GM23338 (cell line): ENCODE results near the gene YBX3. TPM values are rescaled to one million over a fixed set of nuclear protein-coding genes. Genes with fewer than 3 reads are reported as not detected.

Source experiments
- ATAC-seq: fragments of 200-7000 bp; cut with Tn5 transposase; 3 replicates; pipeline ENCODE4 v1.9.1; 2020
- DNase-seq: peaks from one replicate; pipeline ENCODE4 v3.0.0-alpha.2; 2015; ENCODE audit warnings: low spot score
- H2AFZ ChIP-seq: fragments of 200-600 bp; sonication (generic); 2 replicates; pipeline ENCODE4 v1.8.0; 2016; ENCODE audit warnings: antibody characterized with exemption, mild to moderate bottlenecking, moderate library complexity
- H3F3A ChIP-seq: fragments of 200-600 bp; sonication (generic); replicated peaks from 2 replicates; pipeline ENCODE4 v1.8.0; 2017; ENCODE audit warnings: antibody characterized with exemption, mixed run types, low read depth
- H3K27ac ChIP-seq: fragments of 200-600 bp; sonication (generic); 2 replicates; pipeline ENCODE4 v1.6.1; 2016; ENCODE audit warnings: low read depth
- H3K27me3 ChIP-seq: fragments of 200-600 bp; sonication (generic); 2 replicates; pipeline ENCODE4 v1.8.0; 2016; ENCODE audit warnings: mild to moderate bottlenecking, mixed run types, moderate library complexity; ENCODE audit not compliant: insufficient read depth
- H3K36me3 ChIP-seq: fragments of 200-600 bp; sonication (generic); 2 replicates; pipeline ENCODE4 v1.8.0; 2016; ENCODE audit warnings: mild to moderate bottlenecking; ENCODE audit not compliant: insufficient read depth
- H3K4me1 ChIP-seq: fragments of 200-600 bp; sonication (generic); 2 replicates; pipeline ENCODE4 v1.8.0; 2016; ENCODE audit warnings: mild to moderate bottlenecking, moderate library complexity; ENCODE audit not compliant: insufficient read depth
- H3K4me2 ChIP-seq: fragments of 200-600 bp; sonication (generic); 2 replicates; pipeline ENCODE4 v1.7.1; 2017; ENCODE audit warnings: mixed run types
- H3K4me3 ChIP-seq: fragments of 200-600 bp; sonication (generic); 2 replicates; pipeline ENCODE4 v1.6.1; 2016; ENCODE audit warnings: mixed run types
- H3K79me2 ChIP-seq: fragments of 200-600 bp; sonication (generic); replicated peaks from 2 replicates; pipeline ENCODE4 v1.8.0; 2017; ENCODE audit warnings: mild to moderate bottlenecking; ENCODE audit not compliant: insufficient read depth
- H3K9me2 ChIP-seq: fragments of 200-600 bp; sonication (generic); 2 replicates; pipeline ENCODE4 v1.8.0; 2017; ENCODE audit not compliant: insufficient read depth
- H4K20me1 ChIP-seq: fragments of 200-600 bp; sonication (generic); replicated peaks from 2 replicates; pipeline ENCODE4 v1.8.0; 2017; ENCODE audit warnings: mild to moderate bottlenecking; ENCODE audit not compliant: insufficient read depth
- H3K27ac Mint-ChIP-seq: 2 replicates; pipeline ENCODE4 v1.8.0; 2020; ENCODE audit warnings: inconsistent platforms, mild to moderate bottlenecking, moderate library complexity, mixed read lengths
- H3K27me3 Mint-ChIP-seq: 3 replicates; pipeline ENCODE4 v1.8.0; 2022; ENCODE audit warnings: low read depth, mild to moderate bottlenecking, moderate library complexity, mixed read lengths, inconsistent platforms; ENCODE audit not compliant: insufficient read depth, poor library complexity
- H3K36me3 Mint-ChIP-seq: 3 replicates; pipeline ENCODE4 v1.8.0; 2021; ENCODE audit warnings: low read depth, mild to moderate bottlenecking, inconsistent platforms, moderate library complexity, mixed read lengths
- H3K4me1 Mint-ChIP-seq: 3 replicates; pipeline ENCODE4 v1.8.0; 2020; ENCODE audit warnings: mild to moderate bottlenecking, inconsistent platforms, mixed read lengths
- H3K4me3 Mint-ChIP-seq: 3 replicates; pipeline ENCODE4 v1.8.0; 2021; ENCODE audit warnings: moderate library complexity, mild to moderate bottlenecking, inconsistent platforms, mixed read lengths
- H3K9me3 Mint-ChIP-seq: 3 replicates; pipeline ENCODE4 v1.8.0; 2020; ENCODE audit warnings: moderate library complexity, mild to moderate bottlenecking, inconsistent platforms, mixed read lengths
- CREB1 ChIP-seq: fragments of 250-450 bp; sonication (Bioruptor Pico); IDR thresholded peaks from 2 replicates; pipeline ENCODE4 v1.5.0; 2020; ENCODE audit warnings: low read depth, mild to moderate bottlenecking, moderate library complexity
- EZH2phosphoT487 ChIP-seq: fragments of 200-600 bp; sonication (generic); IDR thresholded peaks from one replicate; pipeline ENCODE4 v1.8.1; 2018; ENCODE audit warnings: antibody characterized with exemption; ENCODE audit not compliant: unreplicated experiment
- JUNB ChIP-seq: IDR thresholded peaks from one replicate; pipeline ENCODE4 v1.6.1; 2016; ENCODE audit warnings: antibody characterized with exemption; ENCODE audit not compliant: unreplicated experiment
- NANOG ChIP-seq: IDR thresholded peaks from 2 replicates; pipeline ENCODE4 v1.6.1; 2016; ENCODE audit warnings: antibody characterized with exemption, borderline replicate concordance
- STAT1 ChIP-seq: IDR thresholded peaks from one replicate; pipeline ENCODE4 v1.6.1; 2016; ENCODE audit warnings: antibody characterized with exemption; ENCODE audit not compliant: unreplicated experiment
- ZNF114 ChIP-seq: fragments of 250-450 bp; sonication (Bioruptor Pico); IDR thresholded peaks from 2 replicates; pipeline ENCODE4 v1.5.0; 2020; ENCODE audit warnings: mild to moderate bottlenecking, moderate library complexity
- ZNF331 ChIP-seq: fragments of 250-450 bp; sonication (Bioruptor Pico); IDR thresholded peaks from 2 replicates; pipeline ENCODE4 v1.5.0; 2020; ENCODE audit warnings: low read depth, mild to moderate bottlenecking, moderate library complexity
- polyA plus RNA-seq: library from polyadenylated mRNA; unstranded; fragments of >200 nt; fragmentation: Nextera tagmentation; extraction: Ambion mirVana; gene quantifications from 2 replicates; pipeline ENCODE4 v1.2.1, GENCODE V29; 2016
- total RNA-seq: library from RNA; depleted of rRNA; stranded (reverse); fragments of >200 nt; shearing (Covaris generic); gene quantifications from 2 replicates; pipeline ENCODE4 v1.2.3, GENCODE V29; 2014
- TF ChIP-seq, protein P1 (sequence below): IDR thresholded peaks from 2 replicates; pipeline ENCODE4 v1.6.1; 2016; ENCODE audit warnings: antibody characterized with exemption
- TF ChIP-seq, protein P2 (sequence below): IDR thresholded peaks from one replicate; pipeline ENCODE4 v1.6.1; 2018; ENCODE audit warnings: antibody characterized with exemption; ENCODE audit not compliant: unreplicated experiment
- TF ChIP-seq, protein P3 (sequence below): fragments of 250-450 bp; sonication (Bioruptor Pico); IDR thresholded peaks from 2 replicates; pipeline ENCODE4 v1.5.0; 2020; ENCODE audit warnings: mild to moderate bottlenecking, moderate library complexity

Gene YBX3
- total and polyA plus RNA-seq, 2 experiments from 2014 or later: 179 to 450 TPM

DNA sequence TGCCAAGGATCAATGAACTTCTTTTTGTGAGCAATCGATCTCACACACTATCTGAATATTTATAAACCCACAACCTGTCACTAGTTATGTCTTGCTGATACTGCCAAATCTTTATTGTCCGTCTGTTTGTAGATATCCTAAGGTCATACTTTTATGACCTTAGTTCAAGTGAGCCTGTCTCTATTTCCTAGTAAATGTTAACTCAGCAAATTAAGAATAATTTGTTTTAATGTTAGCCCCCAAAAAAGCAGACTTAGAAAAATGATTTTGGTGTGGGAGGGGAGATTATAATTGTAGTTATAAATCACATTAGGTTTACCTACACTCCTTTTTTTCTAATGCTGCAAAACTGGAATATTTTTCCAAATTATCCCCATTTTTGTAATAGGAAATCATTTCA, 58.6 kb downstream of the YBX3 start:
- Histone ChIP-seq H3K27ac (no peak overlapping the region), H3K27me3 (no peaks in the 10 kb centered on the region), H2AFZ (no peak overlapping the region), H3F3A (no peaks in the 10 kb centered on the region), H3K4me1 (no peaks in the 10 kb centered on the region), H3K36me3 (0 out of 2 replicates have a peak, but pooled peaks cover under 1% of the 10 kb centered on the region), H3K4me2 (no peak overlapping the region), H3K4me3 (no peak overlapping the region), H4K20me1 (no peaks in the 10 kb centered on the region), H3K9me2 (no peaks in the 10 kb centered on the region), H3K79me2 (no peaks in the 10 kb centered on the region)
- Mint-ChIP-seq H3K9me3 (no peaks in the 10 kb centered on the region; the same call in 2 of the 3 replicates), H3K36me3 (no peaks in the 10 kb centered on the region), H3K4me3 (no peak overlapping the region), H3K27me3 (no peaks in the 10 kb centered on the region), H3K27ac (no peak overlapping the region), H3K4me1 (no peaks in the 10 kb centered on the region)
- no peak for DNase-seq
- no peak for ATAC-seq
- TF ChIP-seq STAT1 (no peak), NANOG (no peak), ZNF331 (no peak), JUNB (no peak), ZNF114 (CRISPR knock-in tag) (no peak), CREB1 (CRISPR knock-in tag) (no peak), EZH2phosphoT487 (no peak)
- TF ChIP-seq, protein P1, sequence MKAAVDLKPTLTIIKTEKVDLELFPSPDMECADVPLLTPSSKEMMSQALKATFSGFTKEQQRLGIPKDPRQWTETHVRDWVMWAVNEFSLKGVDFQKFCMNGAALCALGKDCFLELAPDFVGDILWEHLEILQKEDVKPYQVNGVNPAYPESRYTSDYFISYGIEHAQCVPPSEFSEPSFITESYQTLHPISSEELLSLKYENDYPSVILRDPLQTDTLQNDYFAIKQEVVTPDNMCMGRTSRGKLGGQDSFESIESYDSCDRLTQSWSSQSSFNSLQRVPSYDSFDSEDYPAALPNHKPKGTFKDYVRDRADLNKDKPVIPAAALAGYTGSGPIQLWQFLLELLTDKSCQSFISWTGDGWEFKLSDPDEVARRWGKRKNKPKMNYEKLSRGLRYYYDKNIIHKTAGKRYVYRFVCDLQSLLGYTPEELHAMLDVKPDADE: no peak
- TF ChIP-seq, protein P2, sequence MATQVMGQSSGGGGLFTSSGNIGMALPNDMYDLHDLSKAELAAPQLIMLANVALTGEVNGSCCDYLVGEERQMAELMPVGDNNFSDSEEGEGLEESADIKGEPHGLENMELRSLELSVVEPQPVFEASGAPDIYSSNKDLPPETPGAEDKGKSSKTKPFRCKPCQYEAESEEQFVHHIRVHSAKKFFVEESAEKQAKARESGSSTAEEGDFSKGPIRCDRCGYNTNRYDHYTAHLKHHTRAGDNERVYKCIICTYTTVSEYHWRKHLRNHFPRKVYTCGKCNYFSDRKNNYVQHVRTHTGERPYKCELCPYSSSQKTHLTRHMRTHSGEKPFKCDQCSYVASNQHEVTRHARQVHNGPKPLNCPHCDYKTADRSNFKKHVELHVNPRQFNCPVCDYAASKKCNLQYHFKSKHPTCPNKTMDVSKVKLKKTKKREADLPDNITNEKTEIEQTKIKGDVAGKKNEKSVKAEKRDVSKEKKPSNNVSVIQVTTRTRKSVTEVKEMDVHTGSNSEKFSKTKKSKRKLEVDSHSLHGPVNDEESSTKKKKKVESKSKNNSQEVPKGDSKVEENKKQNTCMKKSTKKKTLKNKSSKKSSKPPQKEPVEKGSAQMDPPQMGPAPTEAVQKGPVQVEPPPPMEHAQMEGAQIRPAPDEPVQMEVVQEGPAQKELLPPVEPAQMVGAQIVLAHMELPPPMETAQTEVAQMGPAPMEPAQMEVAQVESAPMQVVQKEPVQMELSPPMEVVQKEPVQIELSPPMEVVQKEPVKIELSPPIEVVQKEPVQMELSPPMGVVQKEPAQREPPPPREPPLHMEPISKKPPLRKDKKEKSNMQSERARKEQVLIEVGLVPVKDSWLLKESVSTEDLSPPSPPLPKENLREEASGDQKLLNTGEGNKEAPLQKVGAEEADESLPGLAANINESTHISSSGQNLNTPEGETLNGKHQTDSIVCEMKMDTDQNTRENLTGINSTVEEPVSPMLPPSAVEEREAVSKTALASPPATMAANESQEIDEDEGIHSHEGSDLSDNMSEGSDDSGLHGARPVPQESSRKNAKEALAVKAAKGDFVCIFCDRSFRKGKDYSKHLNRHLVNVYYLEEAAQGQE: no peak
- TF ChIP-seq, protein P3, sequence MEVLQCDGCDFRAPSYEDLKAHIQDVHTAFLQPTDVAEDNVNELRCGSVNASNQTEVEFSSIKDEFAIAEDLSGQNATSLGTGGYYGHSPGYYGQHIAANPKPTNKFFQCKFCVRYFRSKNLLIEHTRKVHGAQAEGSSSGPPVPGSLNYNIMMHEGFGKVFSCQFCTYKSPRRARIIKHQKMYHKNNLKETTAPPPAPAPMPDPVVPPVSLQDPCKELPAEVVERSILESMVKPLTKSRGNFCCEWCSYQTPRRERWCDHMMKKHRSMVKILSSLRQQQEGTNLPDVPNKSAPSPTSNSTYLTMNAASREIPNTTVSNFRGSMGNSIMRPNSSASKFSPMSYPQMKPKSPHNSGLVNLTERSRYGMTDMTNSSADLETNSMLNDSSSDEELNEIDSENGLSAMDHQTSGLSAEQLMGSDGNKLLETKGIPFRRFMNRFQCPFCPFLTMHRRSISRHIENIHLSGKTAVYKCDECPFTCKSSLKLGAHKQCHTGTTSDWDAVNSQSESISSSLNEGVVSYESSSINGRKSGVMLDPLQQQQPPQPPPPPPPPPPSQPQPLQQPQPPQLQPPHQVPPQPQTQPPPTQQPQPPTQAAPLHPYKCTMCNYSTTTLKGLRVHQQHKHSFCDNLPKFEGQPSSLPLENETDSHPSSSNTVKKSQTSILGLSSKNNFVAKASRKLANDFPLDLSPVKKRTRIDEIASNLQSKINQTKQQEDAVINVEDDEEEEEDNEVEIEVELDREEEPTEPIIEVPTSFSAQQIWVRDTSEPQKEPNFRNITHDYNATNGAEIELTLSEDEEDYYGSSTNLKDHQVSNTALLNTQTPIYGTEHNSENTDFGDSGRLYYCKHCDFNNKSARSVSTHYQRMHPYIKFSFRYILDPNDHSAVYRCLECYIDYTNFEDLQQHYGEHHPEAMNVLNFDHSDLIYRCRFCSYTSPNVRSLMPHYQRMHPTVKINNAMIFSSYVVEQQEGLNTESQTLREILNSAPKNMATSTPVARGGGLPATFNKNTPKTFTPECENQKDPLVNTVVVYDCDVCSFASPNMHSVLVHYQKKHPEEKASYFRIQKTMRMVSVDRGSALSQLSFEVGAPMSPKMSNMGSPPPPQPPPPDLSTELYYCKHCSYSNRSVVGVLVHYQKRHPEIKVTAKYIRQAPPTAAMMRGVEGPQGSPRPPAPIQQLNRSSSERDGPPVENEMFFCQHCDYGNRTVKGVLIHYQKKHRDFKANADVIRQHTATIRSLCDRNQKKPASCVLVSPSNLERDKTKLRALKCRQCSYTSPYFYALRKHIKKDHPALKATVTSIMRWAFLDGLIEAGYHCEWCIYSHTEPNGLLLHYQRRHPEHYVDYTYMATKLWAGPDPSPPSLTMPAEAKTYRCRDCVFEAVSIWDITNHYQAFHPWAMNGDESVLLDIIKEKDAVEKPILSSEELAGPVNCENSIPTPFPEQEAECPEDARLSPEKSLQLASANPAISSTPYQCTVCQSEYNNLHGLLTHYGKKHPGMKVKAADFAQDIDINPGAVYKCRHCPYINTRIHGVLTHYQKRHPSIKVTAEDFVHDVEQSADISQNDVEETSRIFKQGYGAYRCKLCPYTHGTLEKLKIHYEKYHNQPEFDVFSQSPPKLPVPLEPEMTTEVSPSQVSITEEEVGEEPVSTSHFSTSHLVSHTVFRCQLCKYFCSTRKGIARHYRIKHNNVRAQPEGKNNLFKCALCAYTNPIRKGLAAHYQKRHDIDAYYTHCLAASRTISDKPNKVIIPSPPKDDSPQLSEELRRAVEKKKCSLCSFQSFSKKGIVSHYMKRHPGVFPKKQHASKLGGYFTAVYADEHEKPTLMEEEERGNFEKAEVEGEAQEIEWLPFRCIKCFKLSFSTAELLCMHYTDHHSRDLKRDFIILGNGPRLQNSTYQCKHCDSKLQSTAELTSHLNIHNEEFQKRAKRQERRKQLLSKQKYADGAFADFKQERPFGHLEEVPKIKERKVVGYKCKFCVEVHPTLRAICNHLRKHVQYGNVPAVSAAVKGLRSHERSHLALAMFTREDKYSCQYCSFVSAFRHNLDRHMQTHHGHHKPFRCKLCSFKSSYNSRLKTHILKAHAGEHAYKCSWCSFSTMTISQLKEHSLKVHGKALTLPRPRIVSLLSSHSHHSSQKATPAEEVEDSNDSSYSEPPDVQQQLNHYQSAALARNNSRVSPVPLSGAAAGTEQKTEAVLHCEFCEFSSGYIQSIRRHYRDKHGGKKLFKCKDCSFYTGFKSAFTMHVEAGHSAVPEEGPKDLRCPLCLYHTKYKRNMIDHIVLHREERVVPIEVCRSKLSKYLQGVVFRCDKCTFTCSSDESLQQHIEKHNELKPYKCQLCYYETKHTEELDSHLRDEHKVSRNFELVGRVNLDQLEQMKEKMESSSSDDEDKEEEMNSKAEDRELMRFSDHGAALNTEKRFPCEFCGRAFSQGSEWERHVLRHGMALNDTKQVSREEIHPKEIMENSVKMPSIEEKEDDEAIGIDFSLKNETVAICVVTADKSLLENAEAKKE: no peak
